DOHH2 (cell line): ENCODE data around the gene KCNIP1.

Source experiments
- H3F3A ChIP-seq: fragments of 200-600 bp; sonication (generic), shearing (Covaris generic); 2 replicates; pipeline ENCODE4 v1.6.0; 2016; ENCODE audit warnings: antibody characterized with exemption, mild to moderate bottlenecking; ENCODE audit not compliant: control insufficient read depth, insufficient read depth
- H3K27ac ChIP-seq: fragments of 200-600 bp; sonication (generic); 2 replicates; pipeline ENCODE4 v1.5.1; 2014; ENCODE audit warnings: low read depth, mild to moderate bottlenecking, low read length, moderate library complexity
- H3K27me3 ChIP-seq: fragments of 200-600 bp; sonication (generic); 2 replicates; pipeline ENCODE4 v1.6.1; 2014; ENCODE audit warnings: mild to moderate bottlenecking, low read length, mixed read lengths; ENCODE audit not compliant: control insufficient read depth
- H3K36me3 ChIP-seq: fragments of 200-600 bp; sonication (generic); 2 replicates; pipeline ENCODE4 v1.6.1; 2014; ENCODE audit warnings: mild to moderate bottlenecking, low read length, moderate library complexity, mixed read lengths; ENCODE audit not compliant: control insufficient read depth
- H3K4me1 ChIP-seq: fragments of 200-600 bp; sonication (generic); 2 replicates; pipeline ENCODE4 v1.6.1; 2014; ENCODE audit warnings: mild to moderate bottlenecking, low read length, mixed read lengths; ENCODE audit not compliant: control insufficient read depth
- H3K4me2 ChIP-seq: fragments of 200-600 bp; sonication (generic); 2 replicates; pipeline ENCODE4 v1.6.0; 2014; ENCODE audit warnings: mild to moderate bottlenecking, low read length, moderate library complexity
- H3K4me3 ChIP-seq: fragments of 200-600 bp; sonication (generic); 2 replicates; pipeline ENCODE4 v1.5.1; 2014; ENCODE audit warnings: mild to moderate bottlenecking, low read length, mixed read lengths
- H3K79me2 ChIP-seq: fragments of 200-600 bp; sonication (generic); 2 replicates; pipeline ENCODE4 v1.6.1; 2014; ENCODE audit warnings: mild to moderate bottlenecking, low read length, mixed read lengths; ENCODE audit not compliant: control insufficient read depth
- H3K9me2 ChIP-seq: fragments of 200-600 bp; sonication (generic); replicated peaks from 2 replicates; pipeline ENCODE4 v1.6.1; 2014; ENCODE audit warnings: mild to moderate bottlenecking, low read length, mixed read lengths; ENCODE audit not compliant: control insufficient read depth
- H3K9me3 ChIP-seq: fragments of 200-600 bp; sonication (generic); 2 replicates; pipeline ENCODE4 v1.6.1; 2014; ENCODE audit warnings: antibody characterized with exemption, low read length, mixed read lengths; ENCODE audit not compliant: control insufficient read depth, insufficient read depth
- H4K20me1 ChIP-seq: fragments of 200-600 bp; sonication (generic); 2 replicates; pipeline ENCODE4 v1.6.0; 2014; ENCODE audit warnings: low read depth, mild to moderate bottlenecking, antibody characterized with exemption, low read length, moderate library complexity; ENCODE audit not compliant: control insufficient read depth, insufficient read depth
- EZH2phosphoT487 ChIP-seq: fragments of 200-600 bp; sonication (generic); IDR thresholded peaks from 2 replicates; pipeline ENCODE4 v1.6.1; 2017; ENCODE audit warnings: borderline replicate concordance, mild to moderate bottlenecking, antibody characterized with exemption, low read length, moderate library complexity, mixed read lengths
- TF ChIP-seq, protein P1 (sequence below): fragments of 200-600 bp; sonication (generic); IDR thresholded peaks from one replicate; pipeline ENCODE4 v1.5.1; 2014; ENCODE audit warnings: antibody characterized with exemption, mild to moderate bottlenecking, low read depth, low read length; ENCODE audit not compliant: poor library complexity, severe bottlenecking

The KCNIP1 gene

GRCh38 chr5:170571875-170572852 is 68.3 kb downstream of the KCNIP1 start:
- Histone ChIP-seq H3K4me2 (no peak overlapping the region), H4K20me1 (no peaks in the 10 kb centered on the region), H3K9me3 (peaks cover 3% of the 10 kb centered on the region; the same call in 1 of the 2 replicates), H3K9me2 (no peaks in the 10 kb centered on the region), H3K4me3 (no peak overlapping the region), H3K4me1 (no peaks in the 10 kb centered on the region), H3K27ac (no peak overlapping the region), H3F3A (no peaks in the 10 kb centered on the region), H3K79me2 (no peaks in the 10 kb centered on the region), H3K27me3 (peaks cover 26% of the 10 kb centered on the region), H3K36me3 (no peaks in the 10 kb centered on the region)
- TF ChIP-seq, protein P1, sequence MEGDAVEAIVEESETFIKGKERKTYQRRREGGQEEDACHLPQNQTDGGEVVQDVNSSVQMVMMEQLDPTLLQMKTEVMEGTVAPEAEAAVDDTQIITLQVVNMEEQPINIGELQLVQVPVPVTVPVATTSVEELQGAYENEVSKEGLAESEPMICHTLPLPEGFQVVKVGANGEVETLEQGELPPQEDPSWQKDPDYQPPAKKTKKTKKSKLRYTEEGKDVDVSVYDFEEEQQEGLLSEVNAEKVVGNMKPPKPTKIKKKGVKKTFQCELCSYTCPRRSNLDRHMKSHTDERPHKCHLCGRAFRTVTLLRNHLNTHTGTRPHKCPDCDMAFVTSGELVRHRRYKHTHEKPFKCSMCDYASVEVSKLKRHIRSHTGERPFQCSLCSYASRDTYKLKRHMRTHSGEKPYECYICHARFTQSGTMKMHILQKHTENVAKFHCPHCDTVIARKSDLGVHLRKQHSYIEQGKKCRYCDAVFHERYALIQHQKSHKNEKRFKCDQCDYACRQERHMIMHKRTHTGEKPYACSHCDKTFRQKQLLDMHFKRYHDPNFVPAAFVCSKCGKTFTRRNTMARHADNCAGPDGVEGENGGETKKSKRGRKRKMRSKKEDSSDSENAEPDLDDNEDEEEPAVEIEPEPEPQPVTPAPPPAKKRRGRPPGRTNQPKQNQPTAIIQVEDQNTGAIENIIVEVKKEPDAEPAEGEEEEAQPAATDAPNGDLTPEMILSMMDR = no peak
- TF ChIP-seq EZH2phosphoT487 = 0 out of 2 replicates have a peak, but pooled peaks have one; percentile 16

DNA sequence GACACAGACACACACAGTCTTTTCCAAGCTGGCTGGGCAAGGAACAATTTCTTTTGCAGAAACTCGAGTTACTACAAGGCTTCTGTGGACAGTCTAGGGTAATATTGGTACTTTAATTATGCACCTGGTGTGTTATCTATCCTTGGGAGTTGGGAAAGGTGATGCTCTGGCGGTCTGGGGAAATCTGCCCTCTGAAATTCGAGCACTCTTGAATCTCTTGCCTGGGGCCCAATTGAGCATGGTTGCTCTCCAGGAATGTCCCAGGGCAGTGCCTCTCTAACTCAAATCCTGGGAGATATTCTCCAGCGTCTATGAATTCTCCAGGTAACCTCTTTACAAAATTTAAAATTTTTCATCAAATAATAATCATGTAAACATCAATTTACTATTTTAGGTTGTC is 69.3 kb downstream of the KCNIP1 start:
- no peak overlapping the region for H3K4me2 ChIP-seq
- H3F3A ChIP-seq = no peaks in the 10 kb centered on the region
- TF ChIP-seq, protein P1 = no peak
- TF ChIP-seq EZH2phosphoT487 = no peak
- H3K27ac ChIP-seq = no peak overlapping the region
- H4K20me1 ChIP-seq = no peaks in the 10 kb centered on the region
- H3K79me2 ChIP-seq = no peaks in the 10 kb centered on the region
- no peak overlapping the region for H3K4me3 ChIP-seq
- no peaks in the 10 kb centered on the region for H3K9me2 ChIP-seq
- H3K36me3 ChIP-seq = no peaks in the 10 kb centered on the region
- peaks cover 26% of the 10 kb centered on the region for H3K27me3 ChIP-seq
- H3K4me1 ChIP-seq = no peaks in the 10 kb centered on the region
- peaks cover 3% of the 10 kb centered on the region; the same call in 1 of the 2 replicates for H3K9me3 ChIP-seq

DNA sequence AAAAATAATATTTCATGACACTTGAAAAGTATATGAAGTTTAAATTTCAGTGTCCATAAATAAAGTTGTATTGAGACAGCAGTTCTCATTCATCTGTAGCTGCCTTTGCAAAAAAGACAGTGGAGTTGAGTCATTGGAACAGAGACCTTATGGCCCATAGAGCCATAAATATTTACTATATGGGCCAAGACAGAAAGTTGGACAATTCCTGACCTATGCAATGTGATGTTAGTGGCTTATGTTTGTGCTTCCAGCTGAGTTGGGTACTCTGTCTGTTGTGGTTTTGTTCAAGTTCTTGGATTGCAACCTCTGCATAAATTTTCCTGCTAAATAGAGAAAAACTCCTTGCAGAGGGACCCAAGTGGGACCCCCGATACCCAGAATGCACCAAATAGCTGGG is 69.8 kb downstream of the KCNIP1 start:
- Histone ChIP-seq H3K9me2 (no peaks in the 10 kb centered on the region), H3K27ac (no peak overlapping the region), H3K9me3 (peaks cover 3% of the 10 kb centered on the region; the same call in 1 of the 2 replicates), H3K36me3 (no peaks in the 10 kb centered on the region), H3K79me2 (no peaks in the 10 kb centered on the region), H4K20me1 (no peaks in the 10 kb centered on the region), H3K4me2 (no peak overlapping the region), H3K27me3 (peaks cover 26% of the 10 kb centered on the region), H3F3A (no peaks in the 10 kb centered on the region), H3K4me1 (no peaks in the 10 kb centered on the region), H3K4me3 (no peak overlapping the region)
- TF ChIP-seq, protein P1 = no peak
- no peak for TF ChIP-seq EZH2phosphoT487
